NCI-H1417 (cell line): ENCODE results near the gene AP2A2.

ENCODE experiments used
- DNase-seq, 3 experiments: peaks; one replicate each; lab custom pipeline; 2025; lab: John Stamatoyannopoulos, UW

AP2A2 gene

GRCh38 chr11:1057806-1058205 is 132.1 kb downstream of the AP2A2 start:
- no peak for DNase-seq

DNA sequence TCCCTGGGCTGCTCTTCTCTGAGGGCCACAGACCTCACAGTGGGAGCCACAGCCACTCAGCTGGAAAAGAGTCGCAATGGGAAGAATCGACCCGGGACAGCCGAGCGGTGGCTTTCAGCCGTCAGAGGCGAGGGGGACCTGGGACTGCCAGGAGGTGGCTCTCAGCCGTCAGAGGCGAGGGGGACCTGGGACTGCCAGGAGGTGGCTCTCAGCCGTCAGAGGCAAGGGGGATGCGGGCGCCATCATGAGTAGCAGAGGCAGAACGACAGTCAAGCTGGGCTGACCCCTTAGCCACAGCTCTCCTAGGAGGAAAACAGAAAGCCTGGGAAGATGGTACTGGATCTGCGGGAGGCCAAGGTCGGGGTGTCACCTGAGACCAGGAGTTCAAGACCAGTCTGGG is 134.1 kb downstream of the AP2A2 start:
- DNase-seq: no peak

GRCh38 chr11:1060410-1060809 is 134.7 kb downstream of the AP2A2 start:
- no peak for DNase-seq

DNA sequence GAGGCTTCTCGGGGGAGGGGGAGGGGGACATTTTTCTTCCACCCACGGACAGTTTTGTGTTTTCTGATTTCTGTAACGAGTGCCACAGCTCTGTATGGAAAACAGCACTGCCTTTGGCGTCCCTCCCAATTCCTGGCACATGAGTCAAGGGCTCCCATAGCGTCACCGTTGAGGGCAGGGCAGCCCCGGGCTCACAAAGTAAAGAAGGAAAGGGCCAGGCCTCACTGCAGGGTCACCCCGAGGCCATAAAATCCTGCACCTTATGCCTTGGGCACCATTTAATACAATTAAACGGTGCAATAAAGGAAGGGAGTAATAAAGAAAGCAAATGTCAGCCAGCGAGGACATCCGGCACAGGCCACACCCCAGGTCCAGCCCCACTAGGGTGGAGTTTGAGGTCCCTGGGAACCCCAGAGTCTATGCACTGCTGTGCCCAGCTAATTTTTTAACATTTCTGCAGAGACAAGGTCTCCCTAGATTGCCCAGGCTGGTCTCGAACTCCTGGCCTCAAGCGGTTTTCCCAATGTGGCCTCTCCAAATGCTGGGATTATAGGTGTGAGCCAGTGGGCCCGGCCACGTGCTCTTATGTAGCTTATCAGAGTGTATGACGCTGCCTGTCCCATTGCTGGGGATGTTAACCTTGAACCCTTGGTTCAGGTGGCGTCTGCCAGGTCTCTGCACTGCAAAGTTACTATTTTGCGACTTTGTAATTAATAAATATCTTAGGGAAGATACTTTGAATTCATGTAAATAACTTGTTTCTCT is 135.4 kb downstream of the AP2A2 start:
- DNase-seq: no peak
